Osteocyte (in vitro differentiated cells): ENCODE data around the gene SMAD4. TPM values are rescaled to one million over a fixed set of nuclear protein-coding genes. Genes with fewer than 3 reads are reported as not detected.
"Not testable (repeated sequence)": the region's sequence is repeated elsewhere in the genome, so short reads cannot be mapped to it uniquely, and the experiment has no call there.

Experiments
- DNase-seq: peaks from one replicate; pipeline ENCODE4 v3.0.0; 2021; ENCODE audit warnings: mixed read lengths; ENCODE audit not compliant: unreplicated experiment; ENCODE audit errors: extremely low spot score
- H3K27ac Mint-ChIP-seq: one replicate; pipeline ENCODE4 v1.8.0; 2021; ENCODE audit warnings: mild to moderate bottlenecking, mixed read lengths; ENCODE audit not compliant: unreplicated experiment
- H3K27me3 Mint-ChIP-seq: one replicate; pipeline ENCODE4 v1.8.0; 2021; ENCODE audit warnings: mixed read lengths; ENCODE audit not compliant: unreplicated experiment
- H3K36me3 Mint-ChIP-seq: one replicate; pipeline ENCODE4 v1.8.0; 2021; ENCODE audit warnings: mixed read lengths; ENCODE audit not compliant: unreplicated experiment
- H3K4me1 Mint-ChIP-seq: one replicate; pipeline ENCODE4 v1.8.0; 2021; ENCODE audit warnings: mixed read lengths; ENCODE audit not compliant: unreplicated experiment
- H3K4me3 Mint-ChIP-seq: one replicate; pipeline ENCODE4 v1.8.0; 2021; ENCODE audit warnings: mild to moderate bottlenecking, moderate library complexity, mixed read lengths; ENCODE audit not compliant: unreplicated experiment
- H3K9me3 Mint-ChIP-seq: one replicate; pipeline ENCODE4 v1.8.0; 2021; ENCODE audit warnings: mixed read lengths; ENCODE audit not compliant: unreplicated experiment
- CTCF ChIP-seq: fragments of 200-600 bp; sonication (generic); IDR thresholded peaks from 2 replicates; pipeline ENCODE4 v1.5.0; 2021; ENCODE audit warnings: antibody characterized with exemption, mild to moderate bottlenecking, moderate library complexity
- total RNA-seq: library from RNA; stranded (reverse); gene quantifications from 2 replicates; pipeline ENCODE4 v1.2.1, GENCODE V29; 2021

SMAD4 gene
- total RNA-seq, 1 donor from 2014 or later, result 132 TPM

- Mint-ChIP-seq H3K36me3 (peaks cover 14% of the 10 kb centered on the region), H3K9me3 (no peaks in the 10 kb centered on the region), H3K4me3 (no peak overlapping the region), H3K27ac (no peak overlapping the region), H3K4me1 (peaks cover 10% of the 10 kb centered on the region), H3K27me3 (no peaks in the 10 kb centered on the region)
- DNase-seq, result no peak
- TF ChIP-seq CTCF, result no peak
These were observed 43.5 kb upstream of the SMAD4 start for GRCh38 chr18:50986360-50987087.

GRCh38 chr18:50987261-50987660 is 42.8 kb upstream of the SMAD4 start:
- Mint-ChIP-seq H3K27ac (no peak overlapping the region), H3K36me3 (peaks cover 14% of the 10 kb centered on the region), H3K4me3 (no peak overlapping the region), H3K4me1 (peaks cover 10% of the 10 kb centered on the region), H3K9me3 (no peaks in the 10 kb centered on the region), H3K27me3 (no peaks in the 10 kb centered on the region)
- no peak for TF ChIP-seq CTCF
- no peak for DNase-seq

GRCh38 chr18:50989711-50990110 is 40.3 kb upstream of the SMAD4 start:
- no peaks in the 10 kb centered on the region for H3K9me3 Mint-ChIP-seq
- no peak for TF ChIP-seq CTCF
- H3K4me3 Mint-ChIP-seq, result no peak overlapping the region
- peaks cover 8% of the 10 kb centered on the region for H3K4me1 Mint-ChIP-seq
- H3K27me3 Mint-ChIP-seq, result no peaks in the 10 kb centered on the region
- H3K36me3 Mint-ChIP-seq, result peaks cover 12% of the 10 kb centered on the region
- no peak overlapping the region for H3K27ac Mint-ChIP-seq
- no peak for DNase-seq

- H3K27ac Mint-ChIP-seq, result no peak overlapping the region
- H3K36me3 Mint-ChIP-seq, result peaks cover 2% of the 10 kb centered on the region
- no peaks in the 10 kb centered on the region for H3K4me1 Mint-ChIP-seq
- H3K4me3 Mint-ChIP-seq, result no peak overlapping the region
- no peak for DNase-seq
- H3K27me3 Mint-ChIP-seq, result no peaks in the 10 kb centered on the region
- no peak for TF ChIP-seq CTCF
- peaks cover 7% of the 10 kb centered on the region for H3K9me3 Mint-ChIP-seq
These were observed 37.7 kb upstream of the SMAD4 start for GRCh38 chr18:50992351-50992762.

GRCh38 chr18:50994031-50994430 is 36.0 kb upstream of the SMAD4 start:
- Mint-ChIP-seq H3K4me3 (no peak overlapping the region), H3K27me3 (no peaks in the 10 kb centered on the region), H3K27ac (no peak overlapping the region), H3K9me3 (peaks cover 14% of the 10 kb centered on the region), H3K36me3 (no peaks in the 10 kb centered on the region), H3K4me1 (no peaks in the 10 kb centered on the region)
- no peak for TF ChIP-seq CTCF
- DNase-seq, result no peak

- H3K9me3 Mint-ChIP-seq, H3K4me3 Mint-ChIP-seq, H3K4me1 Mint-ChIP-seq, H3K27ac Mint-ChIP-seq, H3K36me3 Mint-ChIP-seq, H3K27me3 Mint-ChIP-seq, DNase-seq: not testable (repeated sequence)
These were observed 26.8 kb upstream of the SMAD4 start for GRCh38 chr18:51003174-51003573.
